ENCODE measurements around the gene ZNF148. TPM values are rescaled to one million over a fixed set of nuclear protein-coding genes. Genes with fewer than 3 reads are reported as not detected.
"Not testable (repeated sequence)": the region's sequence is repeated elsewhere in the genome, so short reads cannot be mapped to it uniquely, and the experiment has no call there.

Gene ZNF148
- total RNA-seq, 1 experiment from 2014 or later, result 19.7 TPM

GRCh38 chr3:125406070-125406469, 30.9 kb upstream of the ZNF148 start:
- DNase-seq (ENCODE audit: low spot score), result no peak
- no peak overlapping the region for H3K4me3 Mint-ChIP-seq
- H3K27me3 Mint-ChIP-seq (ENCODE audit: low read depth), result peaks cover 9% of the 10 kb centered on the region; the same call in 1 of the 2 replicates
- no peak overlapping the region for H3K27ac Mint-ChIP-seq
- no peak for TF ChIP-seq ZNF396 (CRISPR knock-in tag; IDR thresholded peaks at IDR 0.05; ENCODE audit: borderline replicate concordance)
- no peak for TF ChIP-seq ATF3 (CRISPR knock-in tag; conservative IDR thresholded peaks at IDR 0.05)
- no peak for TF ChIP-seq IRF2 (CRISPR knock-in tag; IDR thresholded peaks at IDR 0.05; ENCODE audit: borderline replicate concordance, low read depth)
- TF ChIP-seq GTF2I (CRISPR knock-in tag; conservative IDR thresholded peaks at IDR 0.05), result no peak
- TF ChIP-seq AFF4 (CRISPR knock-in tag; IDR thresholded peaks at IDR 0.05; ENCODE audit: borderline replicate concordance), result no peak
- TF ChIP-seq FOXP4 (CRISPR knock-in tag; IDR thresholded peaks at IDR 0.05), result no peak
- no peak for TF ChIP-seq E2F4 (CRISPR knock-in tag; IDR thresholded peaks at IDR 0.05; ENCODE audit: borderline replicate concordance, low read depth)
- no peak for TF ChIP-seq SMAD3 (CRISPR knock-in tag; IDR thresholded peaks at IDR 0.05; ENCODE audit: borderline replicate concordance)
- no peak for TF ChIP-seq CREB1 (CRISPR knock-in tag; IDR thresholded peaks at IDR 0.05)
- no peak for TF ChIP-seq JUN (CRISPR knock-in tag; IDR thresholded peaks at IDR 0.05)
- ChIA-PET CTCF (no interaction called here), POLR2A (no interaction called here)
- no peaks in the 10 kb centered on the region for H3K36me3 Mint-ChIP-seq
- H3K9me3 Mint-ChIP-seq, result peaks cover 12% of the 10 kb centered on the region
- peaks cover 4% of the 10 kb centered on the region; the same call in 1 of the 2 replicates for H3K4me1 Mint-ChIP-seq
- ATAC-seq, result no peak

- peaks cover 12% of the 10 kb centered on the region for H3K9me3 Mint-ChIP-seq
- H3K27ac Mint-ChIP-seq; H3K36me3 Mint-ChIP-seq; H3K4me3 Mint-ChIP-seq; POLR2A ChIA-PET; DNase-seq (ENCODE audit: low spot score); ATAC-seq; H3K4me1 Mint-ChIP-seq; CTCF ChIA-PET: not testable (repeated sequence)
- peaks cover 15% of the 10 kb centered on the region for H3K27me3 Mint-ChIP-seq (ENCODE audit: low read depth)
These were observed 30.4 kb upstream of the ZNF148 start for GRCh38 chr3:125405515-125405914.

- no peak overlapping the region for H3K4me3 Mint-ChIP-seq
- H3K4me1 Mint-ChIP-seq, result peaks cover 15% of the 10 kb centered on the region
- peaks cover 32% of the 10 kb centered on the region for H3K27me3 Mint-ChIP-seq (ENCODE audit: low read depth)
- peaks cover 12% of the 10 kb centered on the region for H3K9me3 Mint-ChIP-seq
- ATAC-seq (peak; percentile 81), DNase-seq (ENCODE audit: low spot score) (no peak)
- H3K36me3 Mint-ChIP-seq, result no peaks in the 10 kb centered on the region
- ChIA-PET POLR2A (no interaction called here), CTCF (interaction anchor here (0.6 to 2.0 kb wide), 8 partner anchors 9 to 202 kb away, joined by 3 to 5 read pairs (median 3); no protein-coding TSS in a partner anchor)
- no peak overlapping the region for H3K27ac Mint-ChIP-seq
- TF ChIP-seq JUN (CRISPR knock-in tag; IDR thresholded peaks at IDR 0.05) (no peak), NR2C2 (CRISPR knock-in tag; IDR thresholded peaks at IDR 0.05) (no peak), TP53 (CRISPR knock-in tag; IDR thresholded peaks at IDR 0.05) (no peak), ATF6 (CRISPR knock-in tag; IDR thresholded peaks at IDR 0.05) (no peak), TEAD4 (CRISPR knock-in tag; IDR thresholded peaks at IDR 0.05) (no peak), E2F1 (CRISPR knock-in tag; IDR thresholded peaks at IDR 0.05) (no peak), CDX4 (CRISPR knock-in tag; IDR thresholded peaks at IDR 0.05; ENCODE audit: borderline replicate concordance) (no peak), OVOL2 (CRISPR knock-in tag; IDR thresholded peaks at IDR 0.05; ENCODE audit: borderline replicate concordance) (no peak), ZNF219 (CRISPR knock-in tag; IDR thresholded peaks at IDR 0.05; ENCODE audit: borderline replicate concordance) (no peak), CTCF (IDR thresholded peaks at IDR 0.05) (no peak)
These were observed 28.7 kb upstream of the ZNF148 start for GRCh38 chr3:125403789-125404188.
